IMR-90 (cell line): ENCODE results near the gene C16orf74. TPM values are rescaled to one million over a fixed set of nuclear protein-coding genes. Genes with fewer than 3 reads are reported as not detected.

Source experiments
- ATAC-seq: fragments of 200-7000 bp; cut with Tn5 transposase; 2 replicates; pipeline ENCODE4 v1.9.1; 2020; ENCODE audit warnings: low read depth, mild to moderate bottlenecking, moderate library complexity
- BruUV-seq: library from RNA; stranded (reverse); fragments of 400-500 nt; replicated peaks from 2 replicates; lab custom pipeline; 2021; lab: Mats Ljungman, UMichigan
- CTCF ChIA-PET: fragments of 300-600 bp; formaldehyde crosslinking; extraction: SDS; loops from one replicate; lab custom pipeline; 2021; ENCODE audit warnings: antibody characterized with exemption; lab: Yijun Ruan, JAX
- POLR2A ChIA-PET: fragments of 300-600 bp; sonication (Branson Sonifier 250); formaldehyde crosslinking; loops from one replicate; lab custom pipeline; 2022; ENCODE audit warnings: antibody characterized with exemption; ENCODE audit not compliant: unreplicated experiment; lab: Charles Lee
- DNase-seq: peaks from one replicate; pipeline ENCODE4 v3.0.0; 2013
- H2AFZ ChIP-seq: replicated peaks from 2 replicates; pipeline ENCODE3; 2013; ENCODE audit warnings: low read length, mild to moderate bottlenecking; ENCODE audit not compliant: poor library complexity
- H2AK5ac ChIP-seq: 2 replicates; pipeline ENCODE4 v1.6.1; 2013; ENCODE audit warnings: low read depth, low read length, inconsistent platforms
- H2AK9ac ChIP-seq: replicated peaks from 2 replicates; pipeline ENCODE3; 2013; ENCODE audit warnings: mild to moderate bottlenecking, low read depth, low read length, moderate library complexity; ENCODE audit not compliant: poor library complexity
- H2BK120ac ChIP-seq: 2 replicates; pipeline ENCODE4 v1.6.1; 2013; ENCODE audit warnings: low read depth, low read length, inconsistent platforms
- H2BK15ac ChIP-seq: 3 replicates; pipeline ENCODE4 v1.6.1; 2013; ENCODE audit warnings: low read depth, low read length, inconsistent platforms
- H2BK20ac ChIP-seq: 2 replicates; pipeline ENCODE4 v1.6.1; 2013; ENCODE audit warnings: low read depth, mild to moderate bottlenecking, inconsistent platforms, low read length, moderate library complexity
- H2BK5ac ChIP-seq: 2 replicates; pipeline ENCODE4 v1.6.1; 2013; ENCODE audit warnings: mild to moderate bottlenecking, low read depth, low read length, inconsistent platforms; ENCODE audit not compliant: poor library complexity, severe bottlenecking
- H3K14ac ChIP-seq: replicated peaks from 2 replicates; pipeline ENCODE4 v1.6.1; 2013; ENCODE audit warnings: low read depth, low read length, inconsistent platforms
- H3K18ac ChIP-seq: 2 replicates; pipeline ENCODE4 v1.6.1; 2013; ENCODE audit warnings: low read depth, low read length, control low read depth
- H3K23ac ChIP-seq: 2 replicates; pipeline ENCODE4 v1.6.1; 2013; ENCODE audit warnings: low read depth, low read length, inconsistent platforms
- H3K27ac ChIP-seq: 2 replicates; pipeline ENCODE4 v1.5.1; 2013; ENCODE audit warnings: mild to moderate bottlenecking, control low read depth, low read length; ENCODE audit not compliant: insufficient read depth
- H3K27me3 ChIP-seq: 2 replicates; pipeline ENCODE4 v1.6.1; 2013; ENCODE audit warnings: low read length; ENCODE audit not compliant: control insufficient read depth, insufficient read depth
- H3K36me3 ChIP-seq: 2 replicates; pipeline ENCODE4 v1.6.1; 2013; ENCODE audit warnings: low read length, mixed read lengths; ENCODE audit not compliant: control insufficient read depth, insufficient read depth
- H3K4ac ChIP-seq: 2 replicates; pipeline ENCODE4 v1.6.1; 2013; ENCODE audit warnings: low read depth, low read length, inconsistent platforms
- H3K4me1 ChIP-seq: 2 replicates; pipeline ENCODE4 v1.6.1; 2013; ENCODE audit warnings: low read length, mixed read lengths; ENCODE audit not compliant: control insufficient read depth, insufficient read depth
- H3K4me2 ChIP-seq: 2 replicates; pipeline ENCODE4 v1.6.1; 2013; ENCODE audit warnings: low read depth, mild to moderate bottlenecking, control low read depth, low read length, moderate library complexity
- H3K4me3 ChIP-seq: 2 replicates; pipeline ENCODE4 v1.5.1; 2013; ENCODE audit warnings: low read depth, mild to moderate bottlenecking, control low read depth, low read length, moderate library complexity; ENCODE audit not compliant: insufficient read depth
- H3K56ac ChIP-seq: 2 replicates; pipeline ENCODE4 v1.6.1; 2013; ENCODE audit warnings: low read length, inconsistent platforms; ENCODE audit not compliant: insufficient read depth; ENCODE audit errors: extremely low read depth
- H3K79me1 ChIP-seq, 2 experiments: 2 replicates each; pipeline ENCODE4 v1.6.1; 2013; ENCODE audit warnings: low read length in 2 of 2, inconsistent platforms in 1 of 2, low read depth in 1 of 2
- H3K9ac ChIP-seq: 2 replicates; pipeline ENCODE4 v1.6.1; 2013; ENCODE audit warnings: low read depth, low read length, control low read depth
- H3K9me1 ChIP-seq: 2 replicates; pipeline ENCODE4 v1.6.1; 2013; ENCODE audit warnings: low read length, inconsistent platforms; ENCODE audit not compliant: insufficient read depth
- H3K9me3 ChIP-seq: 2 replicates; pipeline ENCODE4 v1.6.1; 2013; ENCODE audit warnings: low read length; ENCODE audit not compliant: control insufficient read depth, insufficient read depth
- H4K20me1 ChIP-seq: 2 replicates; pipeline ENCODE4 v1.6.1; 2013; ENCODE audit warnings: low read length, inconsistent platforms; ENCODE audit not compliant: insufficient read depth
- H4K5ac ChIP-seq: 2 replicates; pipeline ENCODE4 v1.6.1; 2013; ENCODE audit warnings: mild to moderate bottlenecking, low read depth, low read length, control low read depth
- H4K8ac ChIP-seq, 2 experiments: 2 replicates each; pipeline ENCODE4 v1.6.1; 2013; ENCODE audit warnings: low read depth in 2 of 2, low read length in 2 of 2, control low read depth in 1 of 2, inconsistent platforms in 1 of 2
- H4K91ac ChIP-seq: 2 replicates; pipeline ENCODE4 v1.6.1; 2013; ENCODE audit warnings: low read depth, low read length, inconsistent platforms; ENCODE audit not compliant: insufficient read depth
- BHLHE40 ChIP-seq: fragments of 150-350 bp; IDR thresholded peaks from 2 replicates; pipeline ENCODE4 v1.6.1; 2016; ENCODE audit warnings: mild to moderate bottlenecking, low read depth, low read length
- CEBPB ChIP-seq: IDR thresholded peaks from 2 replicates; pipeline ENCODE4 v1.6.1; 2012; ENCODE audit warnings: low read depth, low read length, improper control_type of control experiment
- CHD1 ChIP-seq: IDR thresholded peaks from 2 replicates; pipeline ENCODE4 v1.6.1; 2012; ENCODE audit warnings: low read depth, low read length, improper control_type of control experiment
- CTCF ChIP-seq: conservative IDR thresholded peaks from 2 replicates; pipeline ENCODE4 v1.5.1; 2012; ENCODE audit warnings: mild to moderate bottlenecking, low read depth, low read length, improper control_type of control experiment
- ELK1 ChIP-seq: fragments of 150-350 bp; IDR thresholded peaks from 2 replicates; pipeline ENCODE4 v1.6.1; 2016; ENCODE audit warnings: low read depth, mild to moderate bottlenecking, low read length, moderate library complexity, borderline replicate concordance
- FOS ChIP-seq: fragments of 150-350 bp; IDR thresholded peaks from 2 replicates; pipeline ENCODE4 v1.6.1; 2016; ENCODE audit warnings: low read depth, low read length
- MAFK ChIP-seq: IDR thresholded peaks from 2 replicates; pipeline ENCODE4 v1.6.1; 2012; ENCODE audit warnings: low read depth, low read length, improper control_type of control experiment
- MAZ ChIP-seq: IDR thresholded peaks from 2 replicates; pipeline ENCODE4 v1.6.1; 2012; ENCODE audit warnings: low read depth, mild to moderate bottlenecking, low read length, improper control_type of control experiment, moderate library complexity, borderline replicate concordance
- MXI1 ChIP-seq: IDR thresholded peaks from 2 replicates; pipeline ENCODE4 v1.6.1; 2012; ENCODE audit warnings: low read depth, mild to moderate bottlenecking, low read length, moderate library complexity, borderline replicate concordance
- NFE2L2 ChIP-seq: fragments of 150-350 bp; IDR thresholded peaks from 2 replicates; pipeline ENCODE4 v1.6.1; 2016; ENCODE audit warnings: low read depth, mild to moderate bottlenecking, low read length
- POLR2A ChIP-seq: IDR thresholded peaks from 2 replicates; pipeline ENCODE4 v1.6.1; 2012; ENCODE audit warnings: mild to moderate bottlenecking, low read depth, low read length
- RAD21 ChIP-seq: IDR thresholded peaks from 2 replicates; pipeline ENCODE4 v1.6.1; 2012; ENCODE audit warnings: low read length, improper control_type of control experiment
- RCOR1 ChIP-seq: IDR thresholded peaks from 2 replicates; pipeline ENCODE4 v1.6.1; 2012; ENCODE audit warnings: mild to moderate bottlenecking, low read length, improper control_type of control experiment; ENCODE audit not compliant: insufficient replicate concordance
- RFX5 ChIP-seq: IDR thresholded peaks from 2 replicates; pipeline ENCODE4 v1.8.0; 2012; ENCODE audit warnings: low read depth, mild to moderate bottlenecking, low read length, moderate library complexity
- SMC3 ChIP-seq: fragments of 150-350 bp; IDR thresholded peaks from 2 replicates; pipeline ENCODE4 v1.6.1; 2016; ENCODE audit warnings: low read depth, mild to moderate bottlenecking, antibody characterized with exemption, low read length, moderate library complexity
- WGBS, 2 experiments: methylation state at CpG; one replicate each; pipeline versions ENCODE4 v1.1.5 to v1.1.7; 2013; ENCODE audit warnings: missing lambda C conversion rate in 2 of 2; ENCODE audit not compliant: insufficient read length in 1 of 2; ENCODE audit errors: extremely low coverage in 2 of 2; 5-methylcytosine and 5-hydroxymethylcytosine counted together
- dilution Hi-C: fragments of 300-500 bp; cut with HindIII; formaldehyde crosslinking; loops from one replicate; pipeline ENCODE4 v1.14.3; 2018; ENCODE audit warnings: low sequenced_read_pairs; ENCODE audit not compliant: unreplicated experiment
- in situ Hi-C: fragments of 300-500 bp; cut with MboI; formaldehyde crosslinking; loops from 3 replicates; pipeline ENCODE4 v1.14.3; 2019; ENCODE audit warnings: low sequenced_read_pairs, inconsistent platforms, mixed read lengths
- intact Hi-C: fragments of 100-400 bp; cut with micrococcal nuclease; formaldehyde crosslinking; loops from 2 replicates; pipeline ENCODE4 v1.10.0; 2022
- polyA plus RNA-seq, 3 experiments: library from polyadenylated mRNA; depleted of rRNA; stranded (reverse); fragments of >200 nt; gene quantifications; 2 replicates each; pipeline ENCODE4 v1.2.3, GENCODE V29; 2012; ENCODE audit warnings: low replicate concordance in 1 of 3
- total RNA-seq: library from RNA; depleted of rRNA; stranded (reverse); fragments of >200 nt; gene quantifications from 2 replicates; pipeline ENCODE4 v1.2.3, GENCODE V29; 2012

The C16orf74 gene
- total and polyA plus RNA-seq, 2 of the 4 experiments (the other 2 are of a cell fraction): 4.5 to 12.2 TPM

GRCh38 chr16:85674418-85674755 is 76.5 kb downstream of the C16orf74 start:
- POLR2A ChIA-PET: no interaction called here
- H3K4me2 ChIP-seq: no peak overlapping the region
- H3K9ac ChIP-seq: no peak overlapping the region
- H3K36me3 ChIP-seq: peaks cover 38% of the 10 kb centered on the region
- no peak overlapping the region for H3K14ac ChIP-seq
- no peak overlapping the region for H4K8ac ChIP-seq
- H3K56ac ChIP-seq: no peak overlapping the region
- H2BK120ac ChIP-seq: no peak overlapping the region
- DNase-seq: no peak
- dilution Hi-C loops (no loop called here), intact Hi-C loops (loop anchor here (2.0 kb wide), 2 partner anchors 44 to 342 kb away; no protein-coding TSS in a partner anchor), in situ Hi-C loops (no loop called here)
- H3K9me3 ChIP-seq: no peaks in the 10 kb centered on the region
- H2BK20ac ChIP-seq: no peak overlapping the region
- no peak overlapping the region for H3K4ac ChIP-seq
- no peak overlapping the region for H3K27ac ChIP-seq
- H3K18ac ChIP-seq: no peak overlapping the region
- no peak overlapping the region for H2AK5ac ChIP-seq
- CTCF ChIA-PET: no interaction called here
- no peak for TF ChIP-seq RCOR1
- no peak for TF ChIP-seq RFX5
- no peak for TF ChIP-seq POLR2A
- TF ChIP-seq FOS: no peak
- no peak for TF ChIP-seq CEBPB
- no peak for TF ChIP-seq MAZ
- no peak for TF ChIP-seq MXI1
- TF ChIP-seq SMC3: no peak
- no peak for TF ChIP-seq ELK1
- no peak for TF ChIP-seq NFE2L2
- no peak for TF ChIP-seq CTCF
- TF ChIP-seq MAFK: no peak
- TF ChIP-seq RAD21: no peak
- TF ChIP-seq CHD1: no peak
- TF ChIP-seq BHLHE40: no peak
- H2BK15ac ChIP-seq: no peak overlapping the region
- H2AFZ ChIP-seq: peak overlapping the region; percentile 40
- peak overlapping the region; percentile 46 for H2AK9ac ChIP-seq
- no peak overlapping the region for H4K91ac ChIP-seq
- H3K23ac ChIP-seq: no peak overlapping the region; the same call in 1 of the 2 replicates
- no CpG with 5 or more reads among the region's 4 CpGs for WGBS, 2 experiments
- BruUV-seq: no TSS peak
- H4K5ac ChIP-seq: no peak overlapping the region
- peaks cover 13% of the 10 kb centered on the region for H4K20me1 ChIP-seq
- H3K4me1 ChIP-seq: peaks cover 11% of the 10 kb centered on the region
- H3K79me1 ChIP-seq: peaks cover 6 to 14% of the 10 kb centered on the region in 2 experiments; a peak in 3 of 4 replicates
- no peak for ATAC-seq
- H3K9me1 ChIP-seq: no peaks in the 10 kb centered on the region
- H2BK5ac ChIP-seq: no peak overlapping the region
- no peaks in the 10 kb centered on the region for H3K27me3 ChIP-seq
- H3K4me3 ChIP-seq: no peak overlapping the region
